HepG2 (cell line): ENCODE data around the gene TP53BP2. TPM values are rescaled to one million over a fixed set of nuclear protein-coding genes. Genes with fewer than 3 reads are reported as not detected.

Experiments used
- FOXA3 ChIP-seq: IDR thresholded peaks from 2 replicates; pipeline ENCODE4 v1.6.1; 2016; ENCODE audit warnings: missing genetic modification reagents, missing compliant biosample characterization
- GMEB2 ChIP-seq: IDR thresholded peaks from 2 replicates; pipeline ENCODE4 v1.6.1; 2016; ENCODE audit warnings: missing biosample characterization, missing genetic modification reagents, low read depth
- HNF4G ChIP-seq, 2 experiments: sonication (generic) in 1 of 2; formaldehyde crosslinking in 1 of 2; IDR thresholded peaks; 2 replicates each; pipeline versions ENCODE4 v1.4.0 to v1.6.1; 2011 to 2020; ENCODE audit warnings: borderline replicate concordance in 2 of 2, low read depth in 2 of 2, mild to moderate bottlenecking in 2 of 2, low read length in 1 of 2, missing genetic modification reagents in 1 of 2, moderate library complexity in 1 of 2
- HOXA5 ChIP-seq: sonication (generic); formaldehyde crosslinking; IDR thresholded peaks from 2 replicates; pipeline ENCODE4 v1.4.0; 2020; ENCODE audit warnings: missing genetic modification reagents
- JDP2 ChIP-seq: sonication (generic); formaldehyde crosslinking; IDR thresholded peaks from 2 replicates; pipeline ENCODE4 v1.8.1; 2022; ENCODE audit warnings: missing genetic modification reagents, borderline replicate concordance
- KDM1A ChIP-seq: IDR thresholded peaks from 2 replicates; pipeline ENCODE4 v1.6.1; 2016; ENCODE audit warnings: missing compliant biosample characterization
- MLXIP ChIP-seq: sonication (generic); formaldehyde crosslinking; IDR thresholded peaks from 2 replicates; pipeline ENCODE4 v1.9.0; 2021; ENCODE audit warnings: missing genetic modification reagents, borderline replicate concordance
- NFE2L2 ChIP-seq: fragments of 150-350 bp; IDR thresholded peaks from 2 replicates; pipeline ENCODE4 v1.6.1; 2014; ENCODE audit warnings: low read length
- RARA ChIP-seq: IDR thresholded peaks from 2 replicates; pipeline ENCODE4 v1.6.1; 2016; ENCODE audit warnings: missing genetic modification reagents, missing compliant biosample characterization
- TBL1XR1 ChIP-seq: fragments of 150-350 bp; IDR thresholded peaks from 2 replicates; pipeline ENCODE4 v1.6.1; 2014; ENCODE audit warnings: borderline replicate concordance, low read length; ENCODE audit not compliant: partially characterized antibody
- TOE1 ChIP-seq: sonication (generic); formaldehyde crosslinking; IDR thresholded peaks from 2 replicates; pipeline ENCODE4 v1.4.0; 2020; ENCODE audit warnings: mild to moderate bottlenecking, missing genetic modification reagents
- ZFP36L2 ChIP-seq: sonication (generic); formaldehyde crosslinking; IDR thresholded peaks from 2 replicates; pipeline ENCODE4 v1.4.0; 2020; ENCODE audit warnings: missing genetic modification reagents
- ZGPAT ChIP-seq: IDR thresholded peaks from 2 replicates; pipeline ENCODE4 v1.6.1; 2016; ENCODE audit warnings: mild to moderate bottlenecking
- ZNF124 ChIP-seq: sonication (generic); formaldehyde crosslinking; IDR thresholded peaks from 2 replicates; pipeline ENCODE4 v1.4.0; 2020; ENCODE audit warnings: missing genetic modification reagents
- ZNF17 ChIP-seq: sonication (generic); formaldehyde crosslinking; IDR thresholded peaks from 2 replicates; pipeline ENCODE4 v1.5.0; 2020; ENCODE audit warnings: mild to moderate bottlenecking, missing genetic modification reagents
- ZNF234 ChIP-seq: sonication (generic); formaldehyde crosslinking; conservative IDR thresholded peaks from 2 replicates; pipeline ENCODE4 v1.5.1; 2020; ENCODE audit warnings: mild to moderate bottlenecking, missing genetic modification reagents
- ZNF326 ChIP-seq: sonication (generic); formaldehyde crosslinking; IDR thresholded peaks from 2 replicates; pipeline ENCODE4 v1.4.0; 2020; ENCODE audit warnings: missing genetic modification reagents, borderline replicate concordance
- ZNF33B ChIP-seq: sonication (generic); formaldehyde crosslinking; IDR thresholded peaks from 2 replicates; pipeline ENCODE4 v1.5.1; 2020; ENCODE audit warnings: mild to moderate bottlenecking, missing genetic modification reagents
- ZNF362 ChIP-seq: sonication (generic); formaldehyde crosslinking; IDR thresholded peaks from 2 replicates; pipeline ENCODE4 v1.4.0; 2020; ENCODE audit warnings: missing genetic modification reagents, mild to moderate bottlenecking, borderline replicate concordance
- ZNF441 ChIP-seq: sonication (generic); formaldehyde crosslinking; IDR thresholded peaks from 2 replicates; pipeline ENCODE4 v1.7.0; 2021; ENCODE audit warnings: missing genetic modification reagents, borderline replicate concordance
- ZNF605 ChIP-seq: sonication (generic); formaldehyde crosslinking; IDR thresholded peaks from 2 replicates; pipeline ENCODE4 v1.8.0; 2022; ENCODE audit warnings: mild to moderate bottlenecking, missing genetic modification reagents
- ZNF749 ChIP-seq: sonication (generic); formaldehyde crosslinking; IDR thresholded peaks from 2 replicates; pipeline ENCODE4 v1.8.0; 2022; ENCODE audit warnings: mild to moderate bottlenecking, missing genetic modification reagents, moderate library complexity, borderline replicate concordance
- ZNF768 ChIP-seq: sonication (generic); formaldehyde crosslinking; IDR thresholded peaks from 2 replicates; pipeline ENCODE4 v1.4.0; 2020; ENCODE audit warnings: missing genetic modification reagents
- polyA plus RNA-seq, 8 experiments: library from polyadenylated mRNA; depleted of rRNA in 3 of 8; stranded (reverse) in 7 of 8; unstranded in 1 of 8; fragments of >200 nt; fragmentation: Illumina TruSeq in 4 of 8; extraction: Trizol in 4 of 8; gene quantifications; 2 replicates each; pipeline versions ENCODE4 v1.2.1 to v1.2.3, GENCODE V29; 2011 to 2016; ENCODE audit warnings: low read depth in 4 of 8, missing spikeins in 1 of 8, mixed read lengths in 1 of 8; ENCODE audit not compliant: insufficient read depth in 1 of 8
- total RNA-seq, 5 experiments: library from RNA; depleted of rRNA; stranded (reverse); fragments of >200 nt; fragmentation: Illumina TruSeq; extraction: Trizol; gene quantifications; 2 replicates each; pipeline ENCODE4 v1.2.3, GENCODE V29; 2016; ENCODE audit warnings: low read depth in 1 of 5

TP53BP2 gene
- total and polyA plus RNA-seq, 2 of the 13 experiments (the other 11 are each of a cell fraction or from before 2014, with no cell fraction given) = 10.0 to 14.0 TPM

- TF ChIP-seq HNF4G (IDR thresholded peaks at IDR 0.05; ENCODE audit: borderline replicate concordance, low read depth, low read length) (peak; percentile 10; the same call in 1 of the 2 replicates), HNF4G (CRISPR knock-in tag; IDR thresholded peaks at IDR 0.05; ENCODE audit: borderline replicate concordance, low read depth) (no peak), FOXA3 (CRISPR knock-in tag) (peak; percentile 53; the same call in 1 of the 2 replicates), ZNF749 (no peak), HOXA5 (CRISPR knock-in tag) (no peak), NFE2L2 (no peak), GMEB2 (CRISPR knock-in tag) (no peak), TOE1 (CRISPR knock-in tag) (no peak), ZNF362 (CRISPR knock-in tag) (no peak), ZNF33B (no peak), ZFP36L2 (CRISPR knock-in tag) (no peak), ZNF768 (CRISPR knock-in tag) (no peak), MLXIP (CRISPR knock-in tag) (no peak), ZNF234 (CRISPR knock-in tag) (no peak), ZNF605 (CRISPR knock-in tag) (no peak), ZGPAT (CRISPR knock-in tag) (no peak), KDM1A (CRISPR knock-in tag) (no peak), ZNF441 (CRISPR knock-in tag) (no peak), JDP2 (CRISPR knock-in tag) (no peak), ZNF326 (no peak), RARA (0 out of 2 replicates have a peak, but pooled peaks have one; percentile 31), TBL1XR1 (no peak), ZNF17 (CRISPR knock-in tag) (no peak), ZNF124 (CRISPR knock-in tag) (no peak)
Observed at GRCh38 chr1:223750730-223751570, 94.8 kb downstream of the TP53BP2 start (continued).
